K562 (cell line): ENCODE measurements around the gene NDUFA3.

Source experiments
- EP300 ChIP-seq: IDR thresholded peaks from 2 replicates; pipeline ENCODE4 v1.6.1; 2012; ENCODE audit warnings: low read length, improper control_type of control experiment
- NR2C2 ChIP-seq, 2 experiments: fragments of 200-800 bp in 1 of 2; sonication (Bioruptor generic) in 1 of 2; sonication (generic) in 1 of 2; formaldehyde crosslinking in 1 of 2; IDR thresholded peaks; 2 replicates each; pipeline versions ENCODE4 v1.6.1 to v1.8.0; 2016 to 2022; ENCODE audit warnings: mild to moderate bottlenecking in 1 of 2, missing compliant biosample characterization in 1 of 2, missing genetic modification characterization in 1 of 2, missing genetic modification reagents in 1 of 2
- PHF21A ChIP-seq: fragments of 450-650 bp; IDR thresholded peaks from 2 replicates; pipeline ENCODE4 v1.6.1; 2017; ENCODE audit warnings: low read depth, borderline replicate concordance
- RBM39 ChIP-seq: fragments of 200-400 bp; formaldehyde crosslinking; optimal IDR thresholded peaks from 2 replicates; pipeline ENCODE3; 2018; ENCODE audit warnings: low read depth, low read length
- SPI1 ChIP-seq: IDR thresholded peaks from 2 replicates; pipeline ENCODE4 v1.6.1; 2011; ENCODE audit warnings: low read depth, low read length, control low read depth, borderline replicate concordance
- TF ChIP-seq, protein P1 (sequence below), 3 experiments: IDR thresholded peaks in 2 of 3; conservative IDR thresholded peaks in 1 of 3; 2 replicates each; pipeline ENCODE4 v1.5.1; 2011 to 2012; ENCODE audit warnings: low read length in 3 of 3, mild to moderate bottlenecking in 3 of 3, control low read depth in 2 of 3, improper control_type of control experiment in 1 of 3, inconsistent platforms in 1 of 3, low read depth in 1 of 3, mixed read lengths in 1 of 3, moderate library complexity in 1 of 3; ENCODE audit not compliant: insufficient read depth in 2 of 3
- TF ChIP-seq, protein P2 (sequence below), 2 experiments: fragments of 200-800 bp in 1 of 2; sonication (Bioruptor generic) in 1 of 2; sonication (generic) in 1 of 2; formaldehyde crosslinking in 1 of 2; IDR thresholded peaks in 1 of 2; conservative IDR thresholded peaks in 1 of 2; 2 replicates each; pipeline versions ENCODE4 v1.5.0 to v1.6.1; 2016 to 2020; ENCODE audit warnings: missing compliant biosample characterization in 1 of 2, missing genetic modification characterization in 1 of 2, missing genetic modification reagents in 1 of 2
- TF ChIP-seq, protein P3 (sequence below): sonication (generic); formaldehyde crosslinking; IDR thresholded peaks from 2 replicates; pipeline ENCODE4 v1.8.1; 2023; ENCODE audit warnings: mild to moderate bottlenecking, missing genetic modification reagents

DNA sequence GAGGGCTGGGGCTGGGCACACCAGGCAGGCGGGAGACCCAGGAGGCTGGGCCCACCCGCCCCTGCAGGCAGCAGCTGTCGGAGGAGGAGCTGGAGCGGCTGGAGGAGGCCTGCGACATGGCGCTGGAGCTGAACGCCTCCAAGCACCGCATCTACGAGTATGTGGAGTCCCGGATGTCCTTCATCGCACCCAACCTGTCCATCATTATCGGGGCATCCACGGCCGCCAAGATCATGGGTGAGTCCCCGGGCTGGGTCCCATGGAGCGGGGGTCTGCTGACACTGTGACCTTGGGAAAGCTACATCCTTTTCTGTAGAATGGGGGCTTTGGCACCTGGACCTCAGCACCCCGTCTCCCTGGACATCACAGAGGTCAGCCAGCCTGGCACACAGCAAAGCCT, 21.0 kb downstream of the NDUFA3 start:
- TF ChIP-seq EP300 (no peak), NR2C2 (CRISPR knock-in tag; IDR thresholded peaks at IDR 0.05) (no peak), NR2C2 (tag; IDR thresholded peaks at IDR 0.05) (no peak), SPI1 (no peak), RBM39 (no peak), PHF21A (no peak)
- TF ChIP-seq, protein P1, sequence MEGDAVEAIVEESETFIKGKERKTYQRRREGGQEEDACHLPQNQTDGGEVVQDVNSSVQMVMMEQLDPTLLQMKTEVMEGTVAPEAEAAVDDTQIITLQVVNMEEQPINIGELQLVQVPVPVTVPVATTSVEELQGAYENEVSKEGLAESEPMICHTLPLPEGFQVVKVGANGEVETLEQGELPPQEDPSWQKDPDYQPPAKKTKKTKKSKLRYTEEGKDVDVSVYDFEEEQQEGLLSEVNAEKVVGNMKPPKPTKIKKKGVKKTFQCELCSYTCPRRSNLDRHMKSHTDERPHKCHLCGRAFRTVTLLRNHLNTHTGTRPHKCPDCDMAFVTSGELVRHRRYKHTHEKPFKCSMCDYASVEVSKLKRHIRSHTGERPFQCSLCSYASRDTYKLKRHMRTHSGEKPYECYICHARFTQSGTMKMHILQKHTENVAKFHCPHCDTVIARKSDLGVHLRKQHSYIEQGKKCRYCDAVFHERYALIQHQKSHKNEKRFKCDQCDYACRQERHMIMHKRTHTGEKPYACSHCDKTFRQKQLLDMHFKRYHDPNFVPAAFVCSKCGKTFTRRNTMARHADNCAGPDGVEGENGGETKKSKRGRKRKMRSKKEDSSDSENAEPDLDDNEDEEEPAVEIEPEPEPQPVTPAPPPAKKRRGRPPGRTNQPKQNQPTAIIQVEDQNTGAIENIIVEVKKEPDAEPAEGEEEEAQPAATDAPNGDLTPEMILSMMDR (IDR thresholded peaks at IDR 0.05 in 2 of 3, conservative IDR thresholded peaks at IDR 0.05 in 1 of 3; ENCODE audit: insufficient read depth in 2 of 3, low read depth in 1 of 3, low read length in 3 of 3) = no peak
- TF ChIP-seq, protein P2, sequence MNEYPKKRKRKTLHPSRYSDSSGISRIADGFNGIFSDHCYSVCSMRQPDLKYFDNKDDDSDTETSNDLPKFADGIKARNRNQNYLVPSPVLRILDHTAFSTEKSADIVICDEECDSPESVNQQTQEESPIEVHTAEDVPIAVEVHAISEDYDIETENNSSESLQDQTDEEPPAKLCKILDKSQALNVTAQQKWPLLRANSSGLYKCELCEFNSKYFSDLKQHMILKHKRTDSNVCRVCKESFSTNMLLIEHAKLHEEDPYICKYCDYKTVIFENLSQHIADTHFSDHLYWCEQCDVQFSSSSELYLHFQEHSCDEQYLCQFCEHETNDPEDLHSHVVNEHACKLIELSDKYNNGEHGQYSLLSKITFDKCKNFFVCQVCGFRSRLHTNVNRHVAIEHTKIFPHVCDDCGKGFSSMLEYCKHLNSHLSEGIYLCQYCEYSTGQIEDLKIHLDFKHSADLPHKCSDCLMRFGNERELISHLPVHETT (CRISPR knock-in tag; conservative IDR thresholded peaks at IDR 0.05 in 1 of 2, IDR thresholded peaks at IDR 0.05 in 1 of 2) = no peak
- TF ChIP-seq, protein P3, sequence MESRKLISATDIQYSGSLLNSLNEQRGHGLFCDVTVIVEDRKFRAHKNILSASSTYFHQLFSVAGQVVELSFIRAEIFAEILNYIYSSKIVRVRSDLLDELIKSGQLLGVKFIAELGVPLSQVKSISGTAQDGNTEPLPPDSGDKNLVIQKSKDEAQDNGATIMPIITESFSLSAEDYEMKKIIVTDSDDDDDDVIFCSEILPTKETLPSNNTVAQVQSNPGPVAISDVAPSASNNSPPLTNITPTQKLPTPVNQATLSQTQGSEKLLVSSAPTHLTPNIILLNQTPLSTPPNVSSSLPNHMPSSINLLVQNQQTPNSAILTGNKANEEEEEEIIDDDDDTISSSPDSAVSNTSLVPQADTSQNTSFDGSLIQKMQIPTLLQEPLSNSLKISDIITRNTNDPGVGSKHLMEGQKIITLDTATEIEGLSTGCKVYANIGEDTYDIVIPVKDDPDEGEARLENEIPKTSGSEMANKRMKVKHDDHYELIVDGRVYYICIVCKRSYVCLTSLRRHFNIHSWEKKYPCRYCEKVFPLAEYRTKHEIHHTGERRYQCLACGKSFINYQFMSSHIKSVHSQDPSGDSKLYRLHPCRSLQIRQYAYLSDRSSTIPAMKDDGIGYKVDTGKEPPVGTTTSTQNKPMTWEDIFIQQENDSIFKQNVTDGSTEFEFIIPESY (CRISPR knock-in tag) = no peak
